HepG2 (cell line): ENCODE results near the gene SMARCB1. TPM values are rescaled to one million over a fixed set of nuclear protein-coding genes. Genes with fewer than 3 reads are reported as not detected.

ENCODE experiments used
- polyA plus RNA-seq, 8 experiments: library from polyadenylated mRNA; depleted of rRNA in 3 of 8; stranded (reverse) in 7 of 8; unstranded in 1 of 8; fragments of >200 nt; fragmentation: Illumina TruSeq in 4 of 8; extraction: Trizol in 4 of 8; gene quantifications; 2 replicates each; pipeline versions ENCODE4 v1.2.1 to v1.2.3, GENCODE V29; 2011 to 2016; ENCODE audit warnings: low read depth in 4 of 8, missing spikeins in 1 of 8, mixed read lengths in 1 of 8; ENCODE audit not compliant: insufficient read depth in 1 of 8
- small RNA-seq, 3 experiments: library from RNA; depleted of rRNA; stranded (forward); fragments of <200 nt; gene quantifications; one replicate each; pipeline ENCODE3, GENCODE V24; 2012; ENCODE audit warnings: low read depth in 2 of 3, low replicate concordance in 1 of 3; ENCODE audit not compliant: insufficient read length in 3 of 3, insufficient read depth in 2 of 3
- total RNA-seq, 5 experiments: library from RNA; depleted of rRNA; stranded (reverse); fragments of >200 nt; fragmentation: Illumina TruSeq; extraction: Trizol; gene quantifications; 2 replicates each; pipeline ENCODE4 v1.2.3, GENCODE V29; 2016; ENCODE audit warnings: low read depth in 1 of 5
- TF ChIP-seq, protein P1 (sequence below): sonication (generic); formaldehyde crosslinking; IDR thresholded peaks from 2 replicates; pipeline ENCODE4 v1.5.1; 2020; ENCODE audit warnings: mild to moderate bottlenecking, missing genetic modification reagents, borderline replicate concordance
- TF ChIP-seq, protein P2 (sequence below): sonication (generic); formaldehyde crosslinking; IDR thresholded peaks from 2 replicates; pipeline ENCODE4 v1.4.0; 2020; ENCODE audit warnings: missing genetic modification reagents

Gene SMARCB1
- total and polyA plus RNA-seq, 2 of the 13 experiments (the other 11 are each of a cell fraction or from before 2014, with no cell fraction given), result 74.0 to 166 TPM

DNA sequence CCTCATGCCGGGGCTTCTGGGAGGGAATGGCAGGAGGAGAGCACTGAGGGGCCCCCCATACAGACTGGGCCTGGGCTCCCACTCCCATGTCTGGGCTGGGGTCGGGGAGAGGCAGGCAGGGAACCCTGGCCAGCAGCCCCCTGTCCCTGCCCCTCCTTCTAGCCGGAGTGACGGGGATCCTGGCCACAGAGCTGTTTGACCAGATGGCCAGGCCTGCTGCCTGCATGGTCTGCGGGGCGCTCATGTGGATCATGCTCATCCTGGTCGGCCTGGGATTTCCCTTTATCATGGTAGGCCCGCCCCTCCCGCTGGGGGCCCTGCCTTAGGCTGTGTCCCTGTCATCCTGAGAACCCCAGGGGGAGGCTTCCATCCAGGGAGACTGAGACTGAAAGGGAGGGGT, 97.4 kb downstream of the SMARCB1 start (continued):
- TF ChIP-seq, protein P1, sequence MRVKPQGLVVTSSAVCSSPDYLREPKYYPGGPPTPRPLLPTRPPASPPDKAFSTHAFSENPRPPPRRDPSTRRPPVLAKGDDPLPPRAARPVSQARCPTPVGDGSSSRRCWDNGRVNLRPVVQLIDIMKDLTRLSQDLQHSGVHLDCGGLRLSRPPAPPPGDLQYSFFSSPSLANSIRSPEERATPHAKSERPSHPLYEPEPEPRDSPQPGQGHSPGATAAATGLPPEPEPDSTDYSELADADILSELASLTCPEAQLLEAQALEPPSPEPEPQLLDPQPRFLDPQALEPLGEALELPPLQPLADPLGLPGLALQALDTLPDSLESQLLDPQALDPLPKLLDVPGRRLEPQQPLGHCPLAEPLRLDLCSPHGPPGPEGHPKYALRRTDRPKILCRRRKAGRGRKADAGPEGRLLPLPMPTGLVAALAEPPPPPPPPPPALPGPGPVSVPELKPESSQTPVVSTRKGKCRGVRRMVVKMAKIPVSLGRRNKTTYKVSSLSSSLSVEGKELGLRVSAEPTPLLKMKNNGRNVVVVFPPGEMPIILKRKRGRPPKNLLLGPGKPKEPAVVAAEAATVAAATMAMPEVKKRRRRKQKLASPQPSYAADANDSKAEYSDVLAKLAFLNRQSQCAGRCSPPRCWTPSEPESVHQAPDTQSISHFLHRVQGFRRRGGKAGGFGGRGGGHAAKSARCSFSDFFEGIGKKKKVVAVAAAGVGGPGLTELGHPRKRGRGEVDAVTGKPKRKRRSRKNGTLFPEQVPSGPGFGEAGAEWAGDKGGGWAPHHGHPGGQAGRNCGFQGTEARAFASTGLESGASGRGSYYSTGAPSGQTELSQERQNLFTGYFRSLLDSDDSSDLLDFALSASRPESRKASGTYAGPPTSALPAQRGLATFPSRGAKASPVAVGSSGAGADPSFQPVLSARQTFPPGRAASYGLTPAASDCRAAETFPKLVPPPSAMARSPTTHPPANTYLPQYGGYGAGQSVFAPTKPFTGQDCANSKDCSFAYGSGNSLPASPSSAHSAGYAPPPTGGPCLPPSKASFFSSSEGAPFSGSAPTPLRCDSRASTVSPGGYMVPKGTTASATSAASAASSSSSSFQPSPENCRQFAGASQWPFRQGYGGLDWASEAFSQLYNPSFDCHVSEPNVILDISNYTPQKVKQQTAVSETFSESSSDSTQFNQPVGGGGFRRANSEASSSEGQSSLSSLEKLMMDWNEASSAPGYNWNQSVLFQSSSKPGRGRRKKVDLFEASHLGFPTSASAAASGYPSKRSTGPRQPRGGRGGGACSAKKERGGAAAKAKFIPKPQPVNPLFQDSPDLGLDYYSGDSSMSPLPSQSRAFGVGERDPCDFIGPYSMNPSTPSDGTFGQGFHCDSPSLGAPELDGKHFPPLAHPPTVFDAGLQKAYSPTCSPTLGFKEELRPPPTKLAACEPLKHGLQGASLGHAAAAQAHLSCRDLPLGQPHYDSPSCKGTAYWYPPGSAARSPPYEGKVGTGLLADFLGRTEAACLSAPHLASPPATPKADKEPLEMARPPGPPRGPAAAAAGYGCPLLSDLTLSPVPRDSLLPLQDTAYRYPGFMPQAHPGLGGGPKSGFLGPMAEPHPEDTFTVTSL (CRISPR knock-in tag), result no peak
- TF ChIP-seq, protein P2, sequence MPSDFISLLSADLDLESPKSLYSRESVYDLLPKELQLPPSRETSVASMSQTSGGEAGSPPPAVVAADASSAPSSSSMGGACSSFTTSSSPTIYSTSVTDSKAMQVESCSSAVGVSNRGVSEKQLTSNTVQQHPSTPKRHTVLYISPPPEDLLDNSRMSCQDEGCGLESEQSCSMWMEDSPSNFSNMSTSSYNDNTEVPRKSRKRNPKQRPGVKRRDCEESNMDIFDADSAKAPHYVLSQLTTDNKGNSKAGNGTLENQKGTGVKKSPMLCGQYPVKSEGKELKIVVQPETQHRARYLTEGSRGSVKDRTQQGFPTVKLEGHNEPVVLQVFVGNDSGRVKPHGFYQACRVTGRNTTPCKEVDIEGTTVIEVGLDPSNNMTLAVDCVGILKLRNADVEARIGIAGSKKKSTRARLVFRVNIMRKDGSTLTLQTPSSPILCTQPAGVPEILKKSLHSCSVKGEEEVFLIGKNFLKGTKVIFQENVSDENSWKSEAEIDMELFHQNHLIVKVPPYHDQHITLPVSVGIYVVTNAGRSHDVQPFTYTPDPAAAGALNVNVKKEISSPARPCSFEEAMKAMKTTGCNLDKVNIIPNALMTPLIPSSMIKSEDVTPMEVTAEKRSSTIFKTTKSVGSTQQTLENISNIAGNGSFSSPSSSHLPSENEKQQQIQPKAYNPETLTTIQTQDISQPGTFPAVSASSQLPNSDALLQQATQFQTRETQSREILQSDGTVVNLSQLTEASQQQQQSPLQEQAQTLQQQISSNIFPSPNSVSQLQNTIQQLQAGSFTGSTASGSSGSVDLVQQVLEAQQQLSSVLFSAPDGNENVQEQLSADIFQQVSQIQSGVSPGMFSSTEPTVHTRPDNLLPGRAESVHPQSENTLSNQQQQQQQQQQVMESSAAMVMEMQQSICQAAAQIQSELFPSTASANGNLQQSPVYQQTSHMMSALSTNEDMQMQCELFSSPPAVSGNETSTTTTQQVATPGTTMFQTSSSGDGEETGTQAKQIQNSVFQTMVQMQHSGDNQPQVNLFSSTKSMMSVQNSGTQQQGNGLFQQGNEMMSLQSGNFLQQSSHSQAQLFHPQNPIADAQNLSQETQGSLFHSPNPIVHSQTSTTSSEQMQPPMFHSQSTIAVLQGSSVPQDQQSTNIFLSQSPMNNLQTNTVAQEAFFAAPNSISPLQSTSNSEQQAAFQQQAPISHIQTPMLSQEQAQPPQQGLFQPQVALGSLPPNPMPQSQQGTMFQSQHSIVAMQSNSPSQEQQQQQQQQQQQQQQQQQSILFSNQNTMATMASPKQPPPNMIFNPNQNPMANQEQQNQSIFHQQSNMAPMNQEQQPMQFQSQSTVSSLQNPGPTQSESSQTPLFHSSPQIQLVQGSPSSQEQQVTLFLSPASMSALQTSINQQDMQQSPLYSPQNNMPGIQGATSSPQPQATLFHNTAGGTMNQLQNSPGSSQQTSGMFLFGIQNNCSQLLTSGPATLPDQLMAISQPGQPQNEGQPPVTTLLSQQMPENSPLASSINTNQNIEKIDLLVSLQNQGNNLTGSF (CRISPR knock-in tag), result no peak

Small RNAs within 50 kb of the gene (small RNA-seq; reads per million reads assigned to genes)
- gene RN7SL268P, result 0 reads per million in 3 experiments

Other genes with a start within 250 kb of the SMARCB1 start
- not detected in 2 replicates for gene IGLL1, start 206.7 kb upstream of the SMARCB1 start, total RNA-seq (2016; rRNA removed; fragmentation: Illumina TruSeq; extraction: Trizol)
- gene IGLL1, start 206.7 kb upstream of the SMARCB1 start, polyA plus RNA-seq (2011; rRNA removed), result not detected in 2 replicates
- 0.15 and 0.66 TPM in 2 replicates for gene DRICH1, start 154.6 kb upstream of the SMARCB1 start, total RNA-seq (2016; rRNA removed; fragmentation: Illumina TruSeq; extraction: Trizol)
- gene DRICH1, start 154.6 kb upstream of the SMARCB1 start, polyA plus RNA-seq (2011; rRNA removed), result 0.08 and 0.22 TPM in 2 replicates
- not detected in 2 replicates for gene RGL4, start 96.0 kb upstream of the SMARCB1 start, total RNA-seq (2016; rRNA removed; fragmentation: Illumina TruSeq; extraction: Trizol)
- gene RGL4, start 96.0 kb upstream of the SMARCB1 start, polyA plus RNA-seq (2011; rRNA removed), result not detected in 2 replicates
- gene ZNF70, start 35.9 kb upstream of the SMARCB1 start, total RNA-seq (2016; rRNA removed; fragmentation: Illumina TruSeq; extraction: Trizol), result 3.6 and 4.0 TPM in 2 replicates
- 0.62 and 0.93 TPM in 2 replicates for gene ZNF70, start 35.9 kb upstream of the SMARCB1 start, polyA plus RNA-seq (2011; rRNA removed)
- gene VPREB3, start 32.5 kb upstream of the SMARCB1 start, total RNA-seq (2016; rRNA removed; fragmentation: Illumina TruSeq; extraction: Trizol), result not detected in 2 replicates
- 0.22 and 0.35 TPM in 2 replicates for gene VPREB3, start 32.5 kb upstream of the SMARCB1 start, polyA plus RNA-seq (2011; rRNA removed)
- gene C22orf15, start 24.0 kb upstream of the SMARCB1 start, total RNA-seq (2016; rRNA removed; fragmentation: Illumina TruSeq; extraction: Trizol), result not detected in 2 replicates
- 0.07 TPM in 1 of 2 replicates, not detected in the other for gene C22orf15, start 24.0 kb upstream of the SMARCB1 start, polyA plus RNA-seq (2011; rRNA removed)
- gene CHCHD10, start 19.0 kb upstream of the SMARCB1 start, total RNA-seq (2016; rRNA removed; fragmentation: Illumina TruSeq; extraction: Trizol), result 59.1 and 62.8 TPM in 2 replicates
- gene CHCHD10, start 19.0 kb upstream of the SMARCB1 start, polyA plus RNA-seq (2011; rRNA removed), result 37.0 and 60.2 TPM in 2 replicates
- 2.7 and 8.9 TPM in 2 replicates for gene MMP11, start 14.1 kb upstream of the SMARCB1 start, total RNA-seq (2016; rRNA removed; fragmentation: Illumina TruSeq; extraction: Trizol)
- gene MMP11, start 14.1 kb upstream of the SMARCB1 start, polyA plus RNA-seq (2011; rRNA removed), result 28.6 and 88.6 TPM in 2 replicates
- not detected in 2 replicates for gene DERL3, start 52.0 kb downstream of the SMARCB1 start, total RNA-seq (2016; rRNA removed; fragmentation: Illumina TruSeq; extraction: Trizol)
- not detected in 2 replicates for gene DERL3, start 52.0 kb downstream of the SMARCB1 start, polyA plus RNA-seq (2011; rRNA removed)
- gene SLC2A11, start 70.9 kb downstream of the SMARCB1 start, total RNA-seq (2016; rRNA removed; fragmentation: Illumina TruSeq; extraction: Trizol), result 8.9 and 15.2 TPM in 2 replicates
- gene SLC2A11, start 70.9 kb downstream of the SMARCB1 start, polyA plus RNA-seq (2011; rRNA removed), result 15.4 and 18.6 TPM in 2 replicates
- 537 and 634 TPM in 2 replicates for gene MIF, start 107.4 kb downstream of the SMARCB1 start, total RNA-seq (2016; rRNA removed; fragmentation: Illumina TruSeq; extraction: Trizol)
- gene MIF, start 107.4 kb downstream of the SMARCB1 start, polyA plus RNA-seq (2011; rRNA removed), result 675 and 735 TPM in 2 replicates
- 0.53 and 1.5 TPM in 2 replicates for gene GSTT2B, start 174.2 kb downstream of the SMARCB1 start, total RNA-seq (2016; rRNA removed; fragmentation: Illumina TruSeq; extraction: Trizol)
- 3.6 and 3.9 TPM in 2 replicates for gene GSTT2B, start 174.2 kb downstream of the SMARCB1 start, polyA plus RNA-seq (2011; rRNA removed)
- 0.31 TPM in 1 of 2 replicates, not detected in the other for gene DDTL, start 179.9 kb downstream of the SMARCB1 start, total RNA-seq (2016; rRNA removed; fragmentation: Illumina TruSeq; extraction: Trizol)
- gene DDTL, start 179.9 kb downstream of the SMARCB1 start, polyA plus RNA-seq (2011; rRNA removed), result 0.07 TPM in 1 of 2 replicates, not detected in the other
- gene DDT, start 187.5 kb downstream of the SMARCB1 start, total RNA-seq (2016; rRNA removed; fragmentation: Illumina TruSeq; extraction: Trizol), result 120 and 143 TPM in 2 replicates
- 159 and 181 TPM in 2 replicates for gene DDT, start 187.5 kb downstream of the SMARCB1 start, polyA plus RNA-seq (2011; rRNA removed)
- not detected in 2 replicates for gene GSTT2, start 193.2 kb downstream of the SMARCB1 start, total RNA-seq (2016; rRNA removed; fragmentation: Illumina TruSeq; extraction: Trizol)
- not detected in 2 replicates for gene GSTT2, start 193.2 kb downstream of the SMARCB1 start, polyA plus RNA-seq (2011; rRNA removed)
- 0.18 and 0.62 TPM in 2 replicates for gene GSTT4, start 218.5 kb downstream of the SMARCB1 start, total RNA-seq (2016; rRNA removed; fragmentation: Illumina TruSeq; extraction: Trizol)
- gene GSTT4, start 218.5 kb downstream of the SMARCB1 start, polyA plus RNA-seq (2011; rRNA removed), result 0.59 and 0.63 TPM in 2 replicates
- 51.3 and 61.3 TPM in 2 replicates for gene CABIN1, start 224.3 kb downstream of the SMARCB1 start, total RNA-seq (2016; rRNA removed; fragmentation: Illumina TruSeq; extraction: Trizol)
- 10.2 and 12.0 TPM in 2 replicates for gene CABIN1, start 224.3 kb downstream of the SMARCB1 start, polyA plus RNA-seq (2011; rRNA removed)